Measurements from ENCODE around the gene GDF3.
"Not testable (repeated sequence)": the region's sequence is repeated elsewhere in the genome, so short reads cannot be mapped to it uniquely, and the experiment has no call there.

DNA sequence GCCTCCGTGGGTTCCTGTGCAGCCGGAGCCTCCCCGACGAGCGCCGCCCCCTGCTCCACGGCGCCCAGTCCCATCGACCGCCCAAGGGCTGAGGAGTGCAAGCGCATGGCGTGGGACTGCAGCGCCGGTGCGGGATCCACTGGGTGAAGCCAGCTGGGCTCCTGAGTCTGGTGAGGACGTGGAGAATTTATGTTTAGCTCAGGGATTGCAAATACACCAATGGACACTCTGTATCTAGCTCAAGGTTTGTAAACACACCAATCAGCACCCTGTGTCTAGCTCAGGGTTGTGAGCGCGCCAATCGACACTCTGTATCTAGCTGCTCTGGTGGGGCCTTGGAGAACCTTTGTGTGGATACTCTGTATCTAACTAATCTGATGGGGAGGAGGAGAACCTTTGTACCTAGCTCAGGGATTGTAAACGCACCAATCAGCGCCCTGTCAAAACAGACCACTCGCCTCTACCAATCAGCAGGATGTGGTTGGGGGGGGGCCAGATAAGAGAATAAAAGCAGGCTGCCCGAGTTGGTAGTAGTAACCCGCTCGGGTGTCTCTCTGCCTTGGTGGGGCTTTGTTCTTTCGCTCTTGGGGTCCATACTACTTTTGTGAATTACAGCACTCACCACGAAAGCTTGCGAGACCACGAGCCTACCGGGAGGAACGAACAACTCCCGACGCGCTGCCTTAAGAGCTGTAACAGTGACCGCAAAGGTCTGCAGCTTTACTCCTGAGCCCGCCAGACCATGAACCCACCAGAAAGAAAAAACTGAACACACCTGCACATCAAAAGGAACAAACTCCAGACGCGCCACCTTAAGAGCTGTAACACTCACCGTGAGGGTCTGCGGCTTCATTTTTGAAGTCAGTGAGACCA lies 55.2 kb downstream of the GDF3 start:
- TF ChIP-seq POLR2AphosphoS5 (IDR thresholded peaks at IDR 0.05; ENCODE audit: low read depth), result peak; percentile 60
- TF ChIP-seq, protein P1, sequence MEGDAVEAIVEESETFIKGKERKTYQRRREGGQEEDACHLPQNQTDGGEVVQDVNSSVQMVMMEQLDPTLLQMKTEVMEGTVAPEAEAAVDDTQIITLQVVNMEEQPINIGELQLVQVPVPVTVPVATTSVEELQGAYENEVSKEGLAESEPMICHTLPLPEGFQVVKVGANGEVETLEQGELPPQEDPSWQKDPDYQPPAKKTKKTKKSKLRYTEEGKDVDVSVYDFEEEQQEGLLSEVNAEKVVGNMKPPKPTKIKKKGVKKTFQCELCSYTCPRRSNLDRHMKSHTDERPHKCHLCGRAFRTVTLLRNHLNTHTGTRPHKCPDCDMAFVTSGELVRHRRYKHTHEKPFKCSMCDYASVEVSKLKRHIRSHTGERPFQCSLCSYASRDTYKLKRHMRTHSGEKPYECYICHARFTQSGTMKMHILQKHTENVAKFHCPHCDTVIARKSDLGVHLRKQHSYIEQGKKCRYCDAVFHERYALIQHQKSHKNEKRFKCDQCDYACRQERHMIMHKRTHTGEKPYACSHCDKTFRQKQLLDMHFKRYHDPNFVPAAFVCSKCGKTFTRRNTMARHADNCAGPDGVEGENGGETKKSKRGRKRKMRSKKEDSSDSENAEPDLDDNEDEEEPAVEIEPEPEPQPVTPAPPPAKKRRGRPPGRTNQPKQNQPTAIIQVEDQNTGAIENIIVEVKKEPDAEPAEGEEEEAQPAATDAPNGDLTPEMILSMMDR (conservative IDR thresholded peaks at IDR 0.05; ENCODE audit: low read depth in 2 of 2), result not testable (repeated sequence)
- TF ChIP-seq, protein P2, sequence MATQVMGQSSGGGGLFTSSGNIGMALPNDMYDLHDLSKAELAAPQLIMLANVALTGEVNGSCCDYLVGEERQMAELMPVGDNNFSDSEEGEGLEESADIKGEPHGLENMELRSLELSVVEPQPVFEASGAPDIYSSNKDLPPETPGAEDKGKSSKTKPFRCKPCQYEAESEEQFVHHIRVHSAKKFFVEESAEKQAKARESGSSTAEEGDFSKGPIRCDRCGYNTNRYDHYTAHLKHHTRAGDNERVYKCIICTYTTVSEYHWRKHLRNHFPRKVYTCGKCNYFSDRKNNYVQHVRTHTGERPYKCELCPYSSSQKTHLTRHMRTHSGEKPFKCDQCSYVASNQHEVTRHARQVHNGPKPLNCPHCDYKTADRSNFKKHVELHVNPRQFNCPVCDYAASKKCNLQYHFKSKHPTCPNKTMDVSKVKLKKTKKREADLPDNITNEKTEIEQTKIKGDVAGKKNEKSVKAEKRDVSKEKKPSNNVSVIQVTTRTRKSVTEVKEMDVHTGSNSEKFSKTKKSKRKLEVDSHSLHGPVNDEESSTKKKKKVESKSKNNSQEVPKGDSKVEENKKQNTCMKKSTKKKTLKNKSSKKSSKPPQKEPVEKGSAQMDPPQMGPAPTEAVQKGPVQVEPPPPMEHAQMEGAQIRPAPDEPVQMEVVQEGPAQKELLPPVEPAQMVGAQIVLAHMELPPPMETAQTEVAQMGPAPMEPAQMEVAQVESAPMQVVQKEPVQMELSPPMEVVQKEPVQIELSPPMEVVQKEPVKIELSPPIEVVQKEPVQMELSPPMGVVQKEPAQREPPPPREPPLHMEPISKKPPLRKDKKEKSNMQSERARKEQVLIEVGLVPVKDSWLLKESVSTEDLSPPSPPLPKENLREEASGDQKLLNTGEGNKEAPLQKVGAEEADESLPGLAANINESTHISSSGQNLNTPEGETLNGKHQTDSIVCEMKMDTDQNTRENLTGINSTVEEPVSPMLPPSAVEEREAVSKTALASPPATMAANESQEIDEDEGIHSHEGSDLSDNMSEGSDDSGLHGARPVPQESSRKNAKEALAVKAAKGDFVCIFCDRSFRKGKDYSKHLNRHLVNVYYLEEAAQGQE (IDR thresholded peaks at IDR 0.05; ENCODE audit: unreplicated experiment), result not testable (repeated sequence)
- TF ChIP-seq ZNF114 (CRISPR knock-in tag; IDR thresholded peaks at IDR 0.05); EZH2phosphoT487 (IDR thresholded peaks at IDR 0.05; ENCODE audit: unreplicated experiment); CREB1 (CRISPR knock-in tag; IDR thresholded peaks at IDR 0.05; ENCODE audit: low read depth); JUNB (IDR thresholded peaks at IDR 0.05; ENCODE audit: unreplicated experiment); EZH2 (IDR thresholded peaks at IDR 0.05; ENCODE audit: low read depth, unreplicated experiment); ZNF331 (CRISPR knock-in tag; IDR thresholded peaks at IDR 0.05; ENCODE audit: low read depth); NANOG (IDR thresholded peaks at IDR 0.05; ENCODE audit: borderline replicate concordance): not testable (repeated sequence)
- TF ChIP-seq, protein P3, sequence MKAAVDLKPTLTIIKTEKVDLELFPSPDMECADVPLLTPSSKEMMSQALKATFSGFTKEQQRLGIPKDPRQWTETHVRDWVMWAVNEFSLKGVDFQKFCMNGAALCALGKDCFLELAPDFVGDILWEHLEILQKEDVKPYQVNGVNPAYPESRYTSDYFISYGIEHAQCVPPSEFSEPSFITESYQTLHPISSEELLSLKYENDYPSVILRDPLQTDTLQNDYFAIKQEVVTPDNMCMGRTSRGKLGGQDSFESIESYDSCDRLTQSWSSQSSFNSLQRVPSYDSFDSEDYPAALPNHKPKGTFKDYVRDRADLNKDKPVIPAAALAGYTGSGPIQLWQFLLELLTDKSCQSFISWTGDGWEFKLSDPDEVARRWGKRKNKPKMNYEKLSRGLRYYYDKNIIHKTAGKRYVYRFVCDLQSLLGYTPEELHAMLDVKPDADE (IDR thresholded peaks at IDR 0.05), result not testable (repeated sequence)
